GM18909 (cell line): ENCODE results near the gene MUC2.

Experiments
- ATAC-seq: cut with Tn5 transposase; IDR thresholded peaks from one replicate; pipeline ENCODE4 v1.9.1; 2021; ENCODE audit warnings: mild to moderate bottlenecking; ENCODE audit not compliant: unreplicated experiment, poor library complexity

MUC2 gene

GRCh38 chr11:1050581-1051355, 23.9 kb upstream of the MUC2 start:
- ATAC-seq, result peak; percentile 68

GRCh38 chr11:1051356-1052132, 23.1 kb upstream of the MUC2 start:
- no peak for ATAC-seq

- no peak for ATAC-seq
Observed at GRCh38 chr11:1052133-1053011, 22.3 kb upstream of the MUC2 start.

- no peak for ATAC-seq
Observed at GRCh38 chr11:1053121-1053901, 21.4 kb upstream of the MUC2 start.

- ATAC-seq, result no peak
Observed at GRCh38 chr11:1054143-1055108, 20.2 kb upstream of the MUC2 start.

GRCh38 chr11:1055109-1055703, 19.5 kb upstream of the MUC2 start:
- ATAC-seq, result no peak

GRCh38 chr11:1055990-1056771, 18.5 kb upstream of the MUC2 start:
- no peak for ATAC-seq

GRCh38 chr11:1057806-1058205, 16.9 kb upstream of the MUC2 start:
- ATAC-seq, result no peak

GRCh38 chr11:1059759-1060158, 14.9 kb upstream of the MUC2 start:
- ATAC-seq, result no peak

- no peak for ATAC-seq
Observed at GRCh38 chr11:1060410-1060809, 14.3 kb upstream of the MUC2 start.

- ATAC-seq, result no peak
Observed at GRCh38 chr11:1060852-1061616, 13.6 kb upstream of the MUC2 start.

- no peak for ATAC-seq
Observed at GRCh38 chr11:1062075-1062820, 12.4 kb upstream of the MUC2 start.

- no peak for ATAC-seq
Observed at GRCh38 chr11:1064167-1064566, 10.5 kb upstream of the MUC2 start.

- no peak for ATAC-seq
Observed at GRCh38 chr11:1067812-1068496, 6.7 kb upstream of the MUC2 start.

- no peak for ATAC-seq
Observed at GRCh38 chr11:1069740-1070139, 4.9 kb upstream of the MUC2 start.
